GM18868 (cell line): ENCODE measurements around the gene GALR1.

ENCODE experiments used
- ATAC-seq: cut with Tn5 transposase; IDR thresholded peaks from one replicate; pipeline ENCODE4 v1.9.1; 2021; ENCODE audit warnings: mild to moderate bottlenecking, moderate library complexity; ENCODE audit not compliant: unreplicated experiment

Gene GALR1

GRCh38 chr18:77316641-77317040, 67.0 kb downstream of the GALR1 start:
- no peak for ATAC-seq

- no peak for ATAC-seq
Measured at GRCh38 chr18:77320971-77321559, 71.4 kb downstream of the GALR1 start.

- no peak for ATAC-seq
Measured at GRCh38 chr18:77321823-77322805, 72.5 kb downstream of the GALR1 start.

GRCh38 chr18:77323640-77324299, 74.1 kb downstream of the GALR1 start:
- no peak for ATAC-seq
